GM12874 (cell line): ENCODE results near the gene HSPA5.

ENCODE experiments used
- CTCF ChIP-seq: IDR thresholded peaks from 2 replicates; pipeline ENCODE4 v1.5.1; 2011; ENCODE audit warnings: low read depth, mild to moderate bottlenecking, control low read depth, low read length, moderate library complexity; ENCODE audit not compliant: insufficient read depth

HSPA5 gene

GRCh38 chr9:125218621-125219020 lies 22.5 kb downstream of the HSPA5 start:
- TF ChIP-seq CTCF: no peak

- TF ChIP-seq CTCF: no peak
Observed at GRCh38 chr9:125214186-125214585, 27.0 kb downstream of the HSPA5 start.

GRCh38 chr9:125204477-125204876 lies 36.7 kb downstream of the HSPA5 start:
- no peak for TF ChIP-seq CTCF

GRCh38 chr9:125202846-125203618 lies 38.1 kb downstream of the HSPA5 start:
- TF ChIP-seq CTCF: no peak

GRCh38 chr9:125200216-125201047 lies 40.7 kb downstream of the HSPA5 start, which contains the start of gene RABEPK:
TSS of gene RABEPK (plus strand) at chr9:125200542. CDS start at chr9:125203014, 2,472 bp downstream.
- no peak for TF ChIP-seq CTCF

GRCh38 chr9:125190361-125190801 lies 50.8 kb downstream of the HSPA5 start:
- no peak for TF ChIP-seq CTCF
